CD4-positive, alpha-beta T cell treated with Interferon gamma for 1 hour (primary cell): ENCODE measurements around the gene KSR2.
"Not testable (repeated sequence)": the region's sequence is repeated elsewhere in the genome, so short reads cannot be mapped to it uniquely, and the experiment has no call there.

Experiments used
- DNase-seq: peaks from one replicate; pipeline ENCODE4 v3.0.0-alpha.2; 2020

KSR2 gene

DNA sequence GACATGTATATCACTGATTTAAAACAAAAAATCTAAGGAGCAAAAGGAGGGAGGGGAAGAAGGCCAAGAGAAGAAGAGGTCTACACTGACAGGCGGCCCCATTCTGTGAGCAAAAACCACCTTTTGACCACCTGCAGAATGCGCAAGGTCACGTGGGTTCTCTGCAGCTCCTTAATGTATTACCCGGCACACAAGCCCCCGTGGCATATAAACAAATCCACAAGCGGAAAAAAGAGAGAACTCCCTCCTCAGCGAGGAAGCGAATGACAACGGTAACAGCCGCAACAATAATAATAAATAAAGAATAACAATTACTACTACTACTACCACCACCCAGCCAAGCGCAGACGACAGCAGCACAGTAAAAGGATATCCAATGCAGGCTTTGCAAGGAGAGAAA, 1.3 kb downstream of the KSR2 start:
- DNase-seq: no peak

DNA sequence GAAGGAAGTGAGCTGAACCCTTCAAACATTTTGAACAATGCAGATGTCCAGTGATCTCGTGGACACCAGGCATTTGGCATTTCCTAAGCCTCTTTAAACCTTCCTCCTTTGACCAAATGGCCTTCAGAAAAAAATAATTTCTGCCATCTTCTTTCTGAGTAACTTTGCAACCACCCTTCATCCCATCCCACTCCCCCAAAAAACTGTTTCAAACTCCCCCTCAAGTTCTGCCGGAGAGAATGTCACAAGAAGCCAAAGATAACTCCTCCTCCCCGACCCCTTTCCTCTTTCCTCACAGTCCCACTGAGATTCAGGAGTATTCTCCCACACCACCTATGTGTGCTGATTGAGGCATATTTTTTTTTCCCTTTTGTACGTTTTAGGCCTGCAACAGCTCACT, 1.7 kb downstream of the KSR2 start:
- DNase-seq: no peak

DNA sequence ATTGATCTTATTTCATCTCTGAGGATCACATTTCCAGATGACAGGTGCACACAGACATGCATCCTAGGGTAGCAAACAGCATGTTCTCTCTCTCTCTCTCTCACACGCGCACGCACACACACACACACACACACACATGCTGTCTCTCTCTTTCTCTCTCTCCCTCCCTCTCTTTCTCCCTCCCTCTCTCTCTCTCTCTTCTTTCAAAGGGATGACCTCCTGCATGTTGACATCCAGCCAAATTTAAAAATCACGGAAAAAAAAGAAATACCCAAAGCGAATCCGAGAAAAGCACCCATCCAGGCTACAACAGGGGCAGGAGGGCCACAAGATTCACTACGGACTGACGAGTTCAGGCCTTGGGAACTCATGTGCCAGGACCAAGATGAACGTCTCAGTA, 2.3 kb downstream of the KSR2 start:
- no peak for DNase-seq

DNA sequence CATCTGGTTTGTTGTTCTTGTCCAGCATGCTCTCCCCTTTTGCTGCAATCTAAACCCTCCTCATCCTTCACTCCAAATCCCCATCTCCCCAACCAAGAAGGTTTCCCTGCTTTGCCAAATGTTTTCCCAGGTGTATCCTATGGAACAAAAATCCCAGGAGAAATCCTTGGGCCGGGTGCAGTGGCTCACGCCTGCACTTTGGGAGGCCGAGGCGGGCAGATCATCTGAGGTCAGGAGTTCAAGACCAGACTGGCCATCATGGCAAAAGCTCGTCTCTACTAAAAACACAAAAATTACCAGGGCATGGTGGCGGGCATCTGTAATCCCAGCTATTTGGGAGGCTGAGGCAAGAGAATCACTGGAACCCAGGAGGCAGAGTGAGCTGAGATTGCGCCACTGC, 5.0 kb downstream of the KSR2 start:
- no peak for DNase-seq

DNA sequence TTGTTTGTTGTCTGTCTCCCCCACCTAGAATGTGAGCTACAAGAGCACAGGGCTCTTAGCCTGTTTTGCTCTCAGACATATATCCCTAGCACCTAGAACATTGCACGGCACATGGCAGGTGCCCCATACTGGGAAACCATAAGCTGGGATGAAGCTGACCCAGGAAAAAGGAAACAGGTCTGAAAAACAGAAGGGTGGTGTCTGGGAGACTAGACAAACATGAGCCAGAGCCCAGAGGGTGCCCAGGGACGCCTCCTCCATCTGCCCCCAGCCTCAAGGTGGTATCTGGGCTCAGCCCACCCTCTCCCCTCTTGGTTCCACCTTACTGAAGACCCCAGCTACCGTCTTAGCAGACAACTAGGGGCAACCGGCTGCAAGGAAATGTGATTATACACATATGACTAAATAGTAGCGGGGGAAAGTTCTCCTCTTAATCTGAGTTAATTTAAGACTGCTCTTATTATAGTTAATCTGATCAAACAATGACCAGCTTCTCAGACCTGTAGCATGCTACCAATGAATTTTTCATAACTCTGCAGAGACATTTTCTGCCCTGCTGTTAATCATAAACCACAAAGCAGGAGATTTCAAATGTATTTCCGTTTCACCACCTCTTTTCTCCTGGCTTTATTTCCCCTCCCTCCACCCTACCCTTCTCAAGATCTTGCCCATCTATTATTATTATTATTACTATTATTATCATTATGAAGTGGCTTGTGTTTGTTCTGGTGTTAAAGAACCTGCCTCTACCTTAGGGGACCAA, 31.9 kb downstream of the KSR2 start:
- no peak for DNase-seq

DNA sequence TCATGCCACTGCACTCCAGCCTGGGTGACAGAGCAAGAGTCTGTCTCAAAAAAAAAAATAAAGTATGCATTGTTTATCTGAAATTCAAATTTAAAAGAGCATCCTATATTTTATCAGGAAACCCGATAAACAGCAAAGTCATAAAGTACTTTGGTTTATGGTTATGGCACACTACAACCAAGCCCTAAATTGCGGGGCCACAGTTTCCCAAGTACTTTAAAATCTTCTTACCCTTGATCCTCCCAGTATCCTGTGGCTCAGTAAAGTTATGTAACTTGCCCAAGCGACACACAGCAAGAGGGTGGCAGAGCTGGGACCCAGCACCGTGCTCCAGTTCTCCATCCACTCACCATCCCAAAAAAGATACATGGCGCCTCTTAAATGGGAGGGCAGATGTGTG, 35.2 kb downstream of the KSR2 start:
- no peak for DNase-seq

DNA sequence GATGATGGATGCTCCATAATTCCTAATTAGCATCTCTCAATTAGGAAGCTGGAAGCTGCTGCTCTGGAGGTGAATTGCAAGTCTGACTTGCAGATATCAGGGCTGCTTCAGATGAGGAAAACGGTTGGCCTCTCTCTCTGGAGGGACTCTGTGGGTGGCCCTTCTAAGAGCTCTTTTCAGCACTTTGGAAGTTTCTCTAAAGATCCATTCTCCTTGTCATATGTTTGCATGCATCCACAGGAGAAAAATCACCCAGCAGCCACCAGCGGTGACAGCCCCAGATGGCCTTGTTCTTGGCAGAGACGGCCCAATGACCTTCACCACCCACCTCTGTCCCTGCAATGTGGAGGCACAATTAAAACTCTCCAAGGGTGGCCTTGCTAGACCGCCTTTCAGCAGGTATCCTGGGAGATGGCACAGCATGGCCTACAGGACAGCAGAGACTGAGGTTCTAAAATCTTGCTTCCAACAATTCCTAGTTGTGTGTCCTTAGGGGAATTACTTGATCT, 42.3 kb downstream of the KSR2 start:
- DNase-seq: no peak

DNA sequence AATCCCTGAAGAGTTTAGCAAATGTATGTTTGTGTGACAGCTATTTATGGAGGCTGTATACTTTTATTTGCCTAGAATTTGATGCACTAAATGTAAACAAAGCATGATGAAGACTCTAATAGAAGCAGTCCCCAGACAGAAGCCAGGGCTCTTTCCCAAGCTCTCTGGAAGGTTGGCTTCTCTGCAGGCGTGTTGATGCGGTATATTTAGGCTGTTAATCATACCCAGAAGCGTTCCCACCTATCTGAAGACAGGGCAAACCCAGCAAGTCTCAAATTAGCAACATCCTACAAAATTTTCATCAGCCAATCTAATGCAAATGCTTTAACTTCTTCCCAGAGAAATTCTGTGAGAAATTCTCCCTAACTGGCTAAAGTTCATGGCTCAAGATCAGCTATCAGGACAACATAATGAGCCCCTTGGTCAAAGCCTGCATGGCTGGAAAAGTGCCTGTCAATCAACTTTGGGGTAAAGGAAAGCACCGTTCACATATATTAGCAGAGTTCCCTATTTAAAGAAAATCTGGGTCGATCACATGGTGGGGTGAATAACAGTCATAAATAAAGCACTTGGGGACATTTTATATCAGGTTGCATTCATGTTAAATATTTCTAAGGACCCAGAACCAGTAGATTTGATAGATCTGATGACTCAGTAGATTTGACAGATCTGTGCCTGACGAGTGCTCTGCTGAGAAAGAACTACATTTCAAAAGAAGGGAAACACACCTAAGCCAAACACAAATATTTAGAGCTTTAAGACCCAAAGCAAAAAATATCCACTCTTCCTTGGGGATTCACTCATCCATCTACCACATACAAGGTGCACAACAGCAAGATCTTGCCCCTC, 46.6 kb downstream of the KSR2 start:
- no peak for DNase-seq

DNA sequence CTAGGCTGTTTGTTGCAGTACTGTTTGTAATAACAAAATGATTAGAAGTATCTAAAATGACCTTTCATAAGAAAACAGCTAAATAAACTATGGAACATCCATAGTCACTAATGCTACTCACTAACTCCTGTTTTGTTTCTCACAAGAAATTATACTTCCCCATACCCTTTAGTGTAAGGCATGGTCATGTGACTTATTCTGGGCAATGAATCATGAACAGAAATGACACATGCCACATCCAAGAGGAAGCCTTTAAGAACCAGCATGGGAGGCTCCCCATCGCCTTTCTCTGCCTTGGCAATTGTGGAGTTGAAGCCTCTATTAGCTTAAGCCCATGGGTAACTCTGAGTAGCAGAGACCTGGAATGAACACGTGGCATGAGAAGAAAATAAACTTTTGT, 49.3 kb downstream of the KSR2 start:
- DNase-seq: no peak

DNA sequence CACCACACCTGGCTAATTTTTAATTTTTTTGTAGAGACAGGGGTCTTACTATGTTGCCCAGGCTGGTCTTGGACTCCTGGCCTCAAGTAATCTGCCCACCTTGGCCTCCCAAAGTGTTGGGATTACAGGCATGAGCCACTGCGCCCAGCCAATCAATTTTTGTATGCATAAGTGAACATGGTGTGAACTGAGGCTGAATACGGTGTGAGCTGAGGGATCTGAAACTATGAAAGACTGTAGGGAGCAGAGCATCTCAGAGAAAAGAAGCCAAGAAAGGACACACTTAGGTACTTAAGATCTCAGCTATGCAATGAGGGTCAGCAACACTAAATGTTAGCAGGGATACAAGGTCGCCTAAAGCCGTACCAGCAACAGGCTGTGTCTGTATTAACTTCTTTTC, 54.1 kb downstream of the KSR2 start:
- DNase-seq: no peak

DNA sequence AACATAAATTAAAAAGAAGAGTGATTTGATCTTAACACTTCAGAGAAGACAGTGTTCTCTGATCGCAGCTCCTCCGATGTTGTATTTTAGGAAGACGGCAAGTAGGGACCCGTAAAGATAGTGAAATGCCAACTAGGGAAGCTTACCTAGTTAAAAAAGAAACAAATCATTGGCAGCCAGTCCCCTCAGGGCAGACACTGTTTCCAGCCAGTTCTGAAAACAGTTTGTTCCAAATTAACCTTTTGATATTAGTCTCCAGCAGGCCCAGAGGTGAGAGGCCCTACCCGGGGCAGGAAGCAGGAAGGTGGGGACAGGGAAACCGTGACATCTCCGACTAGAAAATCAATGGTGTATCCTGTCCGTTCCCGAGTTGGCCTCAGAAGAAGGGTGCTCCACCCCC, 56.0 kb downstream of the KSR2 start:
- DNase-seq: no peak

DNA sequence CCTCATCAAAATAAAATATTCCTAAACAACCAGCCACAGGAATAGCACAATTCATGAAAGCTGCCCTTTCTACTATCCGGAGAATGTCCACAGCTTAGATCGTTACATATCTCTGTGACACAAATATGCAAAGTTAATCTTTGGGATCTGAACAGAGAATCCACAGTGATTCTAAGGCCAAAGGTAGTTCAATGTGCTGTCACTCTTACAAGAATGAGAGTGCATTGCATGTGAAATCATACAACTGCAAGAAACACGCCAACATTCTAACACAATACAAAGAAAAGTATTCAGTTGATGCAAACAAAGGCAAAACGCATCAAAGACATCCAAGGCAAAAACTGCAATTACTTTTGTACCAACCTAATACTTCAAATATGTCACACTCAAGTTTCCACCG, 60.4 kb downstream of the KSR2 start:
- no peak for DNase-seq

DNA sequence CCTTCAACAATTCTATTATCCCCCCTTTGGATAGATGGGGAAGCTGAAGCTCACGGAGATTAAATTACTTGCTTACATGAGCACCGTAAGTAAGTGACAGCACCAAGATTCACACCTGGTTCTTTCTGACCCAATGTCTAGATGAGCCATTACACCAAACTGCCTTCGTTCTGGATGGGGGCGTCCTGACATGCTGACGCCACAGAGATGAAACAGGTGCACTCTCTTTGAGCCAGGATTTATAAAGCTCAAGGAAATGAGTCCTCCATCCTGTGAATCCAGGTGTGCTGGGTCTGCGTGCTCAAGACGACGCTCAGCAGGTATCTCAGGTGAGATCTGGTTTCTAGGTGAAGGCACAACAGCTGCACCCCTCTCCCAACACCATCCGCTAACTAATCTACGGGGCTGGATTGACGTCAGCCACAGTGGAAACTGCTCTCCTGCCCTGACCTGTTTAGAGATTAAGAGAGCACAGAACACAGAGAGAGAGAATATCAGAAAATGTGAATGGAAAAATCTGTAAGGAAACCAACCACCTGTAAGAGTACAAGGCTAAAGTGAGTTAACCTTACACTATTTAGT, 61.6 kb downstream of the KSR2 start:
- DNase-seq: no peak

DNA sequence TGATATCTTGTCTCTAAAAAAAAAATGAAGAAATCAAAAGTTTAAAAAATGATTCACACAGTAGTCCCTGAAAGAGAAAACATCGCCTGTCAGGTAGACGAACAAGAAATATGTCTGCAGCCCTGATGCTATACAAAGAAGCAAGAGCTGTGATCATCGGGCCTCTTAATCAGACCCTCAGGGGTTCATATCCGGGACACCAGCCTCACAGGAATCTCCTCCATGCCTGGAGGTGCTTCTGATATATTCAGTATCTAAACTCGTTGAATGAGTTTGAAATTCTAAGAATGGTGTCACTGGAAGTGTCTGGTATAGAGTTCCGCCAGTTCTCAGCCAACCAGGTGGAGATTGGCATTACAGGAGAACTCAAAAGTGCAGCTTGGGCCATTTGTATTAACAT, 64.7 kb downstream of the KSR2 start:
- DNase-seq: no peak

DNA sequence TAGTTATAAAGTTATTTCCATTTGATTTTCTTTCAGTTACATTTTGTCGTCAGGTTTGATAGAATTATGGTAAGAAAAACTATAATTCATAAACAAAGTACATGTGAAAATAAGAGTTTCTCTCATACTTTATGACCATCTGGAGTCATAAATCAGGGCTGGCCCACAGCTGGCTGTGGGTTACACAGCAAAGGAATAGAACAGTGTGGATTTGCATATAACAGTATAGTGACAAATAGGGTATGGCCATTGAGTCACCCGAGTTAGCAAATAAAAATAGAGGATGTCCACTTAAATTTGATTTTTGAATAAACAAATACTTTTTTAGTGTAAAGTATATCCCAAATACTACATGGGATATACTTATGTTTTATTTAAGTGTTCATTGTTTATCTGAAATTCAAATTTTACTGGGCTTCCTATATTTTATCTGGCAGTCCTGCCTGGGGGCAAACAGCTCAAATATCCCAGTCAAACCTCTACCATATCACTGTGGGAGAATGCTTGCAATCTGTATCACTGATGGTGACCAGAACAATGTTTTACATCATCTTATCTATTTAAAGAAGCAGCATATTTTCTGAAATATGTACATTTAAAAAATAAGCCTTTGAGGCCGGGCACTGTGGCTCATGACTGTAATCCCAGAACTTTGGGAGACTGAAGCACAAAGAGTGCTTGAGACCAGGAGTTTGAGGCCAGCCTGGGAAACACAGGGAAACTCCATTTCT, 65.5 kb downstream of the KSR2 start:
- no peak for DNase-seq

DNA sequence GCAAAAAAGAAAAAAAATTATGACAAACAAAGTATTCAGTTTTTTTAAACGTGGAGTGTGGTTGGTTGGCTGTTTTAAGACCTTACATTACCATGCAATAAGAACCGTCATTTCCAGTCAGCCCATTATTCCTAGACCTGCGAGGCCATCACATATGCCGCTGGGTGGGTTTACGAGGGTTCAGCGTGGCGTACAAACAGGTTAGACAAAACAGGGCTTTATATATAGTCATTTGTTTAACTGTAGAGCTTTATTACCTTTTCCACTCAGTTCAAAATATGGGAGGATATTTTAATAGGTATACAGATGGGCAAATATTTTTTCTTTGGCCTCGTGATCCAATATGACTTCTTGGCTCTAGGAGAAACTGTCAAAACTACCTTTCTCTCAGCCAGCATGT, 67.2 kb downstream of the KSR2 start:
- no peak for DNase-seq

DNA sequence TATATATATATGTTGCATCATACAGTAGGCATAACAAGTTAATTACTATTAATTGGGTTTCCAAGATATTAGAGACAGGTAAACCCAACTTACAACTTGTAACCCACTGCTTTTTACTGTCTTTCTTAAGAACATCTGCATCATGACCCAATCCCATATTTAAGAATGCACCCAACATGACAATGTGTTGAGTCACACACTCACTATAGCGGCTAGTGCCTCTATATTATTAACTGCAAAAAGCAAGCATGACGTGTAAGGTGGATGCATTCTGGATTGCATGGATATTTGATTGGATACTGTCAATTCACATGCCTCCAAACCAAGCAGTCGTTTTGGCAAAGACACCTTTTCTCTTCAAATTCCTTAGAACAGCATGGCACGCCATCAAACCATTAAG, 68.2 kb downstream of the KSR2 start:
- no peak for DNase-seq

DNA sequence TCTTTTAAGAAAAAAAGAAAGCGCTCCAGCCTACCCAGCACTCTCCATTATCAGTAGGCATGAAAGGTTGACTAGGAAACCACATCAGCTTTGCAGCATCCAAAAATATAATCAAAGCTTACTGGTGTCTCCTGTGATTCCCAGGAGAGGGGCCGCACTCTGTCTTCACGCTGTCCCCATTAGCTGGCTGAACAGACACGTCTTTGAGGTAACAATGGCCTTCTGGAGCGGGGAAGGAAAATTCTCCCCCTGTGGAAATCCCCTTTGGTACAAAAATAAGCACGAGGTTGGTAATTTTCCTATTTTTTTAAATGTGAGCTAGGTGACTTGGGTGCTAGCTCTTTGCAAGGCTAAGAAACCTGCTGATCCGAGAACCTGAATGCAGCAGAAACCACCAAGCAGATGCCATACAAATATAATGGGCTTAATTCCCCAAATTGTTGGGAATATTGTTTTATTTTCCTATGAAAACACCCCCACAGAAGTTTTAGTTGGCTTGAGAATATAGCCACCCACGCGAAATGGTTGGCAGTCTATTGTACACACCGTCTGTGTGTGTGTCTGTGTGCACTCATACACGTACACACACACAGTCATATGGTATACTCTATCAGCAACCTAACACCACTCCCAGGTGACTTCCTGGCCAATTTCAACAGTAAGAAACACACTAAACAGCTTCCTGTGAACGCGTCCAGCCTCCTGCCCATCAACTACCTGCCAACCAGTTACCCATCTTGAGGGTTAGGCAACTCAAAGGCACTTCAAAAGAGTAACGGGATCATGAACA, 71.2 kb downstream of the KSR2 start:
- no peak for DNase-seq

DNA sequence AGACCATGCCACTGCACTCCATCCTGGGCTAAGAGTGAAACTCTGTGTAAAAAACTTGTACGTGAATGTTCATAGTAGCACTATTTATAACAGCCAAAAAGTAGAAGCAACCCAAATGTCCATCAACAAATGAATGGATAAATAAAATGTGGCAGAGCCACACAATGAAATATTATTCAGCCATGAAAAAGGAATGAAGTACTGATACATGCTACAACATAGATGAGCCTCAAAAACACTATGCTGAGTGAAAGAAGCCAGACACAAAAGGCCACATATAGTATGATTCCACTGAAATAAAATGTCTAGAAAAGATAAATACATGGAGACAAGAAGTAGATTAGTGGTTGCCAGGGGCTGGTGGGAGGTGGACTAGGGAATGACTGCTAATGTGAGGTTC, 72.8 kb downstream of the KSR2 start:
- no peak for DNase-seq

DNA sequence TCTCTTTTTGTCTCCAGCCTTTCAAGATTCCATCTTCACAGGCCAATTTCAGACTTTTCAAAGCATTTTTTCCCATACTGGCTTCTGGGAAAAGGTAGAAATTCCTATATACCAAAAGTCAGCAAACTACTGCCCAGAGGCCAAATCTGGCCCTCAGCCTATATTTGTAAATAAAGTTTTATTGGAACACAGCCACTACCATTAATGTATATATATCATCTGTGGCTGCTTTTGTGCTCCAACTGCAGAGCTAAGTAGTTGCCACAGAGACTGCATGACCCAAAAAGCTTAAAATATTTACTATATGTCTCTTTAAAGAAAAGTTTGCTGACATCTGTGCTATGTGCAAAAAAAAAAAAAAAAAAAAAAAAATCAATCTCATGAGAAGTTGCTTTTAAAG, 76.3 kb downstream of the KSR2 start:
- no peak for DNase-seq

DNA sequence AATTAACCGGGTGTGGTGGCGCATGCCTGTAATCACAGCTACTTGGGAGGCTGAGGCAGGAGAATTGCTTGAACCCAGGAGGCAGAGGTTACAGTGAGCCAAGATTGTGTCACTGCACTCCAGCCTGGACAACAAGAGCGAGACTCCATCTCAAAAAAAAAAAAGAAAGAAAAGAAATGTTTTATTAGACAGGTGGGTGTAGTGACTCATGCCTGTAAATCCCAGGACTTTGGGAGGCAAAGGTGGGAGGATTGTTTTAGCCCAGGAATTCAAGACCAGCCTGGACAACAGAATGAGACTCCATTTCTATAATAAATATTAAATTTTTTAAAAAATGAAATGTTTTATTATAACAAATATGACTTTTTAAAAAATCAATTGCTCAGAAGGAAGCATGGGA, 77.5 kb downstream of the KSR2 start:
- not testable (repeated sequence) for DNase-seq

DNA sequence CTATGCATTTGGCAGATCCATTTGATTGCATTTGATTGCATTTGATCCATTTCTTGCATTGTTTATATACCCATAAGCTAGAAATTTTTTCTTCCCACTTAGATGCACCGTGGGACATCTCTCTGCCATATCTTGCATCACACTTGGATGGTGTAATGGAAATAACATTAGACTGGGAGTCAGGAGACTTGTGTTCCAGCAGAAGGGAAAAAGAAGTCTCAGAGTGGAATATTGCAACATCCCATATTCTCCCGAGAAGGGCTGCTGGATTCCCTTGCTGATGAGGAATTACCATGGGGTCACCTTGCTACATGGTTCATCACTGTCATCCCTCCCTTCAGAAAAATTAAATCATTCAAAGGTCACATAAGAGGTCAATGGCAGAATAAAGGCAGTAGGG, 78.1 kb downstream of the KSR2 start:
- DNase-seq: no peak
